MM.1S (cell line): ENCODE results near the gene CTBP1.

Experiments used
- CTCF ChIP-seq: fragments of 300-600 bp; sonication (generic); IDR thresholded peaks from 2 replicates; pipeline ENCODE4 v1.5.1; 2016; ENCODE audit warnings: antibody characterized with exemption, low read length, mixed read lengths
- EZH2 ChIP-seq: fragments of 300-600 bp; sonication (generic); optimal IDR thresholded peaks from 2 replicates; pipeline ENCODE3; 2017; ENCODE audit warnings: low read depth, mild to moderate bottlenecking, antibody characterized with exemption, low read length, mixed read lengths
- EZH2phosphoT487 ChIP-seq: fragments of 300-600 bp; sonication (generic); IDR thresholded peaks from 2 replicates; pipeline ENCODE4 v1.6.1; 2018; ENCODE audit warnings: antibody characterized with exemption, low read length

GRCh38 chr4:1285151-1285789 lies 36.3 kb upstream of the CTBP1 start:
- TF ChIP-seq CTCF (no peak), EZH2 (no peak), EZH2phosphoT487 (no peak)
